Measurements from ENCODE around the gene NR5A1. TPM values are rescaled to one million over a fixed set of nuclear protein-coding genes. Genes with fewer than 3 reads are reported as not detected.
A peak's percentile ranks its signal among the peaks of the same experiment; 100 is the strongest.

Gene NR5A1
- total RNA-seq, 1 donor from 2014 or later: 1.2 TPM

DNA sequence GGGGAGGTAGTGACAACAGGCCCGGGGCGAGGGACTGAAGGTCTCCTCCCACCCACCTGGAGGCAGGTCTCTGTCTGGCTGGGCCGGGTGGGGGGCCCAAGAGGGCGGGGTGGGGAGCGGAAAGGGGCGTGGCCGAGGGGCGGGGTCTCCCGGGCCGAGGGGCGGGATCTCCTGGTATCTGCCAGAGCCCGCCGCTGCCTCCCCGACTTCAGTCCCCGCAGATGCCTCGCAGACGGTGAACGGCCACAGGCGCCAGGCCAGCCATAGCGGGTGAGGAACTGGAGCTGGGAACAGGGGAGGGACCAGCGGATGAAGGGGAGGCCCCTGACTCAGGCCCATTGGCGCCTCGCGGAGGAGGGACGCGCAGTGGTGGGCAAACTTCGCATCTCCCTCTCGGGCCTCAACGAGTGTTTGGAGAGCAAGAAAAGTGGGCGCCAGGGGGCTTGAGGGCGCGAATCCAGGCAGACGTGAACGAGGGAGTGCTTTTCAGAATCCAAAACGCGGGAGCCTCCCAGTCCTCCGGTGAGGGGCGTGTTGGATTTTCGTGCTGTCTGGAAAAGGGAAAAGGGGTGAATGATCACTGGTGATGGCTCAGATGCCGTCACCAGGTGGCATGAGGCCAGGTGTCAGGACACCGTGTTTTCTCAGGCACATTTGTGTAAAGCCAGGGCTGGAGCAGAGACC lies 56.8 kb downstream of the NR5A1 start, which contains the start of gene ADGRD2:
Gene ADGRD2, plus strand, starts transcription at position 211 of the 684 bp plus-strand sequence. CDS start 1,216 bp downstream, outside the sequence.
- Histone ChIP-seq H3K9me3 (no peaks in the 10 kb centered on the region), H3K4me3 (no peak within 1 kb of the TSS), H3K27ac (no peak within 1 kb of the TSS), H3K4me1 (peaks cover 18% of the 10 kb centered on the region), H3K36me3 (no peaks in the 10 kb centered on the region), H3K27me3 (no peaks in the 10 kb centered on the region)
- intact Hi-C loops (cut with DNase I): no loop called here
- TF ChIP-seq POLR2A (IDR thresholded peaks at IDR 0.05) (no peak), POLR2AphosphoS5 (IDR thresholded peaks at IDR 0.05; ENCODE audit: insufficient read depth in 1 of 2, low read depth in 1 of 2) (no peak), CTCF (IDR thresholded peaks at IDR 0.05) (no peak)
- DNase-seq (ENCODE audit: extremely low spot score in 2 of 2): no peak

DNA sequence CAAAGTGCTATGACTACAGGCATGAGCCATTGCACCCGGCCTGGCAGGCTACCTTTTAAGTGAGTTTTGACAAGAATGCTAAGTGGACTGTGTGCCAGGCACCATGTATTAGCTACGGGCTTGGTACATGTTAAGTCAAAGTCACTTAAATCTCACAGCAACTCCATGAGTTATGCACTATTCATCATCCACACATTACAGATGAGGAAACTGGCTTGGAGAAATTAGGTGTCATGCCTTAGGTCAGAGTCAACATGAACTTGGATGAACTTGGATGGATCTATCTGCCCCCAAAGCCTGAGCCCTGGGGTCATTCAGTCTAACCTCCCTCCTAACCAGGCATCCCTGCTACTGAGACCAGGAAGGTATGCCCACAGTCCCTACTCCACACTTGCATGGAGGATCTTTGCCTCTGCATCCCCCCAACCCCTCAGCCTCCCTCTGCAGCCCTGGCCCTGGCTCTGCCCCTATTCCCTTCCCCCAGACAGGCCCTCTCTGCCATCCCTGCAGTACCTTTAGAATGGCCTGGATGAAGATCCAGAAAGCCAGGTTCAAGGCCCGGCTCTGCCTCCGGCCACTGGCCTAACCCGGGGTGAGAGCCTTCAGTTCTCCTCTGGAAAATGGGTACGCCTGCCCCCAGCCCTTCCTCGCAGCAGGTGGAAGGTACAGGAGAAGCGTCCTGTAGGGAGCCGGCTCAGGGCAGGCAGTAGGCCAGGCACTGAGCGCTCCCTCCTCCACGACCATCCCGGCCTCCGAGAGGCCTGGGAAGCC lies 57.6 kb downstream of the NR5A1 start:
- Histone ChIP-seq H3K4me1 (peaks cover 18% of the 10 kb centered on the region), H3K27me3 (no peaks in the 10 kb centered on the region), H3K4me3 (no peak overlapping the region), H3K27ac (no peak overlapping the region), H3K36me3 (no peaks in the 10 kb centered on the region), H3K9me3 (no peaks in the 10 kb centered on the region)
- TF ChIP-seq POLR2AphosphoS5 (IDR thresholded peaks at IDR 0.05; ENCODE audit: insufficient read depth in 1 of 2, low read depth in 1 of 2) (no peak), CTCF (IDR thresholded peaks at IDR 0.05) (no peak), POLR2A (IDR thresholded peaks at IDR 0.05) (no peak)
- no peak for DNase-seq (ENCODE audit: extremely low spot score in 2 of 2)
- intact Hi-C loops (cut with DNase I): no loop called here

DNA sequence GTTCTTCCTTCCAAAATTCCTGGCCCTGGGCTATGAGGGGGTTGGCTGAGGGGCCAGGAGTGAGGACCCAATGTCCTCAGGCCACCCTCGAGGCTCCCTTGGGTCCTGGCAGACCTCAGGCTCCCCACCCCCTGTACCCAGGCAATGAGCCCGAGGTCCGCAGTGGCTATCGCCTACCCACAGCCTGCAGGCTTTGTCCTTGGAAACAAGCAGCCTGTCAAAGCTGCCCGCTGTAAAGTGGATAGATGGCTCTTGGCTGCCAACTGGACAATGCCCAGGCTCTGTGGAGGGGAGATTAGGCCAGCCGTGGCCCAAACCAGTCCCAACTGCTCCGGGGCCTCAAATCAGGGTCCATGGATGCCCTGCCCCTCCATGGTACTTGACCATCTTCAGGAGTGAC lies 59.2 kb downstream of the NR5A1 start:
- no peak for DNase-seq (ENCODE audit: extremely low spot score in 2 of 2)
- no peak overlapping the region for H3K27ac ChIP-seq

DNA sequence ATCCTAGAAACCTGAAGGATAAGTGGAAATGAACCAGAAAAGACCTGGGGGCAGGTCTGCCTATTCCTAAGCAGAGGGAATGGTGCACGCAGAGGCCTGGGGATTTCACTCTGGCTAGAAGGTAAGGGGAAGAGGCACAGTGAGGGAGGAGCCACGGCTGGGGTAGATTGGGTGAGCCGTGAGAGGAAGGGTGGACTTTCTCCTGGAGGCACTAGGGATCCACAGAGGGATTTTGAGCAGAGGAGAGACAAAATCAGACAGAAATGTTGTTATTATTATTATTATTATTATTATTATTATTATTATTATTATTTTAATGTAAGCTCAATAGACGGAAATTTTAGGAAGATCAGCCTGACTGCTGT lies 59.9 kb downstream of the NR5A1 start:
- intact Hi-C loops (cut with DNase I): no loop called here
- H3K4me1 ChIP-seq: peaks cover 12% of the 10 kb centered on the region
- no peak for DNase-seq (ENCODE audit: extremely low spot score in 2 of 2)
- no peaks in the 10 kb centered on the region for H3K27me3 ChIP-seq
- H3K36me3 ChIP-seq: no peaks in the 10 kb centered on the region
- H3K4me3 ChIP-seq: no peak overlapping the region
- no peak for TF ChIP-seq POLR2AphosphoS5 (IDR thresholded peaks at IDR 0.05; ENCODE audit: insufficient read depth in 1 of 2, low read depth in 1 of 2)
- no peak for TF ChIP-seq CTCF (IDR thresholded peaks at IDR 0.05)
- TF ChIP-seq POLR2A (IDR thresholded peaks at IDR 0.05): no peak
- no peak overlapping the region for H3K27ac ChIP-seq
- H3K9me3 ChIP-seq: no peaks in the 10 kb centered on the region

More for the DNA sequence above, 59.2 kb downstream of the NR5A1 start:
- Histone ChIP-seq H3K4me3 (no peak overlapping the region), H3K36me3 (no peaks in the 10 kb centered on the region), H3K9me3 (no peaks in the 10 kb centered on the region), H3K27me3 (no peaks in the 10 kb centered on the region), H3K4me1 (peaks cover 12% of the 10 kb centered on the region)
- intact Hi-C loops (cut with DNase I): no loop called here
- TF ChIP-seq POLR2A (IDR thresholded peaks at IDR 0.05) (no peak), POLR2AphosphoS5 (IDR thresholded peaks at IDR 0.05; ENCODE audit: insufficient read depth in 1 of 2, low read depth in 1 of 2) (no peak), CTCF (IDR thresholded peaks at IDR 0.05) (no peak)

- Histone ChIP-seq H3K27ac (no peak overlapping the region), H3K4me1 (no peaks in the 10 kb centered on the region), H3K4me3 (no peak overlapping the region), H3K27me3 (no peaks in the 10 kb centered on the region), H3K9me3 (no peaks in the 10 kb centered on the region), H3K36me3 (no peaks in the 10 kb centered on the region)
- no peak for DNase-seq (ENCODE audit: extremely low spot score in 2 of 2)
- intact Hi-C loops (cut with DNase I): no loop called here
- TF ChIP-seq CTCF (IDR thresholded peaks at IDR 0.05) (no peak), POLR2A (IDR thresholded peaks at IDR 0.05) (no peak), POLR2AphosphoS5 (IDR thresholded peaks at IDR 0.05; ENCODE audit: insufficient read depth in 1 of 2, low read depth in 1 of 2) (peak in 1 of 2 donors; percentile 16)
These were observed 63.0 kb downstream of the NR5A1 start for GRCh38 chr9:124444166-124444565.

All from vagina (tissue), 2 donors.